Stimulated activated CD4-positive, alpha-beta T cell treated with anti-CD3 and anti-CD28 coated beads, Interleukin-12 subunit alpha, Interleukin-12 subunit beta, amount 100 ng/mL, for 24 hours (primary cell): ENCODE measurements around the gene ABHD1.
"Not testable (repeated sequence)": the region's sequence is repeated elsewhere in the genome, so short reads cannot be mapped to it uniquely, and the experiment has no call there.

Experiments
- DNase-seq, 2 experiments: peaks; one replicate each; pipeline ENCODE4 v3.0.0-alpha.2; 2020; ENCODE audit warnings: low read depth in 2 of 2

Gene ABHD1

GRCh38 chr2:27109083-27109482, 14.5 kb upstream of the ABHD1 start:
- DNase-seq, result no peak

GRCh38 chr2:27110603-27111352, 12.8 kb upstream of the ABHD1 start:
- not testable (repeated sequence) for DNase-seq

- DNase-seq, result not testable (repeated sequence)
These were observed 12.1 kb upstream of the ABHD1 start for GRCh38 chr2:27111392-27112078.

- no peak for DNase-seq
These were observed 8.1 kb upstream of the ABHD1 start for GRCh38 chr2:27115519-27115918.

- DNase-seq, result no peak
These were observed 5.6 kb upstream of the ABHD1 start for GRCh38 chr2:27117995-27118524.

GRCh38 chr2:27118525-27119329, 4.9 kb upstream of the ABHD1 start, which contains the start of gene CGREF1:
Gene CGREF1 (minus strand): TSS chr2:27119128. CDS start chr2:27104366, 14,762 bp downstream.
- no peak for DNase-seq

GRCh38 chr2:27119330-27119670, 4.3 kb upstream of the ABHD1 start:
- not testable (repeated sequence) for DNase-seq

GRCh38 chr2:27121906-27122305, 1.7 kb upstream of the ABHD1 start:
- DNase-seq, result no peak

- DNase-seq, result no peak
These were observed 824 bp upstream of the ABHD1 start for GRCh38 chr2:27122791-27123190.

GRCh38 chr2:27125104-27125503, 1.5 kb downstream of the ABHD1 start:
- DNase-seq, result no peak

- DNase-seq, result no peak
These were observed 2.7 kb downstream of the ABHD1 start for GRCh38 chr2:27126252-27126710.

GRCh38 chr2:27127883-27128667, 4.5 kb downstream of the ABHD1 start:
- DNase-seq, result no peak

- no peak for DNase-seq
These were observed 5.3 kb downstream of the ABHD1 start for GRCh38 chr2:27128668-27129571.

GRCh38 chr2:27130396-27130795, 6.8 kb downstream of the ABHD1 start:
- no peak for DNase-seq

- no peak for DNase-seq
These were observed 7.8 kb downstream of the ABHD1 start for GRCh38 chr2:27131429-27131828.

GRCh38 chr2:27133195-27133875, 9.7 kb downstream of the ABHD1 start:
- DNase-seq, result no peak

GRCh38 chr2:27133905-27134780, 10.5 kb downstream of the ABHD1 start, which contains the start of gene PREB:
Gene PREB (minus strand): TSS chr2:27134636. CDS start chr2:27134421, 215 bp downstream.
- peak; percentile 94 to 98 for DNase-seq

- no peak for DNase-seq
These were observed 11.3 kb downstream of the ABHD1 start for GRCh38 chr2:27134781-27135477.
